AML-193 (cell line): ENCODE results near the gene SLC2A10.
"Not testable (repeated sequence)": the region's sequence is repeated elsewhere in the genome, so short reads cannot be mapped to it uniquely, and the experiment has no call there.

Experiments used
- DNase-seq, 2 experiments: peaks; one replicate each; lab custom pipeline; 2025; lab: John Stamatoyannopoulos, UW

The SLC2A10 gene

DNA sequence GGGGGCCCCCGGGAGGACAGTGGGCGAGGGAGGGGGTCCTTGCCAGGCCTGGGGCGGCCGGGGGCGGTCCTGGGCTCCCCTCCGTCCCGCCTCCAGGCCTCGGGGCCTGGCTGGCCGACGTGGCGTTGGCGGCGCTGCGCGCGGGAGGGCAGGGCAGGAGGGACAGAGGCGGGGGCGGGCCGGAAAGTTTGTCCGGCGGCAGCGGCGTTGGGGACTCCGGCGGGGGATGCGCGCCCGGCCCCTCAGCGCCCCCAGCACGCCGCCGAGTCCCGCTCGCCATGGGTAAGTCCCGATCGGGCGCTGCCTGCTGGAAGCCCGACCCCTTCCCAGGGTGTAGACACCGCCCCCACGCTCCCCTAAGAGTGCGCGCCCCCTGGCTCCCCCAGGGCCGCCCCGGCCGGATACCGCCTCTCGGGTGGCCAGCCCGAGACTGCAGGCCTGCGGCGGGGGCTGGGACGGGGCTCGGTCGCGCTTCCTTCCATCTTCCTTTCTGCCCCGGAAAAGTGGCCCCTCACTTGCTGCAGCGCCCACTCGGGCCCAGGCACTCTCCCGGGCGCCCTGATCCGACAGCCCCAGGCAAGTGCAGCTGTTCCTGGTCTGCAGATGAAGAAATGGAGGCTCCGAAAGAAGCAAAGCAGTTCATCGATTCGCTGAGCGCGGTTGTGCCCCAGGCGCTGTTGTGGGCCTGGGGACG is at the start of gene SLC2A10:
TSS of gene SLC2A10 (plus strand) at position 191 of the 694 bp plus-strand sequence. CDS start at position 279, 88 bp downstream.
- DNase-seq = no peak

DNA sequence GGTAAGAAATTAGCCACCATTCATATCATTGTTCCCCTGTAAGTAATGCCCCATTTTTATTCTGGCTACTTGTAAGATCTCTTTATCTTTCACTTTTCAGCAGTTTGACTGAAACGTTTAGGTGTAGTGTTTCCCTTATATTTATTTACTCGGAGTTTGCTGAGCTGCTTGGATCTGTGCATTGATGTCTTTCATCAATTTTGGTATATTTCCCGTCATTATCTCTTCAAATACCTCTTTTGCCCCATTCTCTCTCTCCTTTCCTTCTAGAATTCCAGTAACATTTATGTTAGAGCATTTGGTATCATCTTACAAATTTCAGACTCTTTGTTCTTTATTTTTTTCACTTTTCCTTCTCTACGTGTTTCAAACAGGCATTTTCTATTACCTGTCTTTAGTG is 49.0 kb upstream of the SLC2A10 start:
- DNase-seq = no peak

DNA sequence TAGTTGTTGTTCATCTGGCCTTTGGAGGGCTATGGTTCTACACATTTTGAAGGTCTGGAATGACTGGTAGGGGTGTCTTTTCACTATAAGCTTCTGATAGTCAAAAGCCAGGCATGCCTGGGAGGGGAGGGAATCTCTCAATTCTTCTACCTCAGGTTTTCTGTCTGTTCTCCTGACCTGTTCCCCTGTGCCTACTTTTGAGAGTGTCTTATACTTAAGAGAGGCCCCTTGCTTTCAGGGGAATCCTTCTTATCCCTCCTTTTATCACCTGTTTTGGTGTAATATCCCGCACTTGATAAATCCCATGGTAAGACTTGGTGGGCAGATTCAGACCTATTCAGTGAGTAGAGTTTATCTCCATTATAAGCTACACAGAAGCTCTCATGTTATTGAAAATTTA is 47.8 kb upstream of the SLC2A10 start:
- no peak for DNase-seq

DNA sequence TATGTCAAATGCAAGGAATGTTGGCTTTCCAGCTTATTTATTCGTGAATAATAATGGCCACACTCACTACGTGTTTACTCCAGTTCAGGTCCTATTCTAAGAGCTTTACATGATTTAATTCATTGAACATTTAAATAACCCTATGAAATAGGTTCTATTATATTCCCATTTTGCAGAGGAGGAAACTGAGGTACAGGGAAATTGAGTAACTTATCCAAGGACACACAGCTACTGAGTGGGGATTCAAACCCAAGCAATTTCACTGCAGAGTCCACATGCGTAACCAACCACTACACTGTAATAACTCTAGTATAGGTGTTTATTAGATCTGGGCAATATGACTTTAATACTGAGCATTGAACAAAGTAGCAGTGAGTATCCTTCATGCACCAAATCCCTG is 45.9 kb upstream of the SLC2A10 start:
- no peak for DNase-seq

- no peak for DNase-seq
These were observed 43.8 kb upstream of the SLC2A10 start for GRCh38 chr20:46665602-46666001.

- DNase-seq = no peak
These were observed 43.1 kb upstream of the SLC2A10 start for GRCh38 chr20:46666306-46666705.

DNA sequence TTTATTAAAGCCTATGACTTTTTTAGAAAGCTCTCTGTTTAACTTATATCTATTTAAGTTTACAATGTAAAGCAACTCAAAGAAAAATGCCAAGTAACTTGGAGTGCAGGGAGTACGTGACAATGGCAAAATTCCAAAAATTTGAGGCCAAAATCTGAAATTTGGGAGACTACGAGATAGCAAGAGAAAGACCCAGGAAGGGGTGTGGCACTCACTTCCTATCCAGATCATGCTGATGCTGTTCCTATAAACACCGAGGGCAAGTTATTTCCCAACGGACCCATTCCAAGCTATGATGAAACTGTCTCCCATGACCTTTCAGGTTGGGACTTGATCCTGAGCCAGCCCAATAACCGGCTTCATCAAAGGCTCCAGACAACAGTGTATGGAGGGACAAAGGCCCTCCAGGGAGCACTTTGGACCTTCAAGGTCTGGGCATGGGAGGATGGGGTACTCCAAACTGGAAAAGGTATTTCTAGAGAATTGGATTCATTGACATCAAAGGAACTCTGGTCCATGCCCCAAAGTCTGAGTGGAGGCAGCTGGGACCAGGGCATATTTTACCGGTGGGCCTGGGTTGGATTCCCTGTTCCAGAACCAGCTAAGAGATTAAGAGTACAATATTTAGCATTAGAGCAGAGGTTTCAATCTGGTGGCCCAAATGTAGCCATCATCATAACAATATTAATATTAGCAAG is 42.5 kb upstream of the SLC2A10 start:
- DNase-seq = no peak

DNA sequence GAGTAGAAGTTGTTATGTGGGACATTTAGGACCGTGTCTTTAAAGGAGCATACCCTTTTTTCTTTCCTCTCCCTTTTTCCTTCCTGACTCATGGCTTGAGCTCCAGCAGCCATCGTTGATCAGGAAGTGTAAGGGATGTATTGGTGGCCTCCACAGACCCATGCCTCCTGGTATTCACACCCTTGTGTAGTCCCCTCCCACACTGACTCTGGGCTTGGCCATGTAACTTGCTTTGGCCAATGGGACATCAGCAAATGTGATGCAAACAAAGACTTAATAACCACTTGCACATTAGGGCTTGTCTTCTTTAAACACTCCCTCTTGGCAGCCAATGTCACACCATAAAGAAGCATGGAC is 39.2 kb upstream of the SLC2A10 start:
- no peak for DNase-seq

- DNase-seq = no peak
These were observed 38.6 kb upstream of the SLC2A10 start for GRCh38 chr20:46670585-46671584.

DNA sequence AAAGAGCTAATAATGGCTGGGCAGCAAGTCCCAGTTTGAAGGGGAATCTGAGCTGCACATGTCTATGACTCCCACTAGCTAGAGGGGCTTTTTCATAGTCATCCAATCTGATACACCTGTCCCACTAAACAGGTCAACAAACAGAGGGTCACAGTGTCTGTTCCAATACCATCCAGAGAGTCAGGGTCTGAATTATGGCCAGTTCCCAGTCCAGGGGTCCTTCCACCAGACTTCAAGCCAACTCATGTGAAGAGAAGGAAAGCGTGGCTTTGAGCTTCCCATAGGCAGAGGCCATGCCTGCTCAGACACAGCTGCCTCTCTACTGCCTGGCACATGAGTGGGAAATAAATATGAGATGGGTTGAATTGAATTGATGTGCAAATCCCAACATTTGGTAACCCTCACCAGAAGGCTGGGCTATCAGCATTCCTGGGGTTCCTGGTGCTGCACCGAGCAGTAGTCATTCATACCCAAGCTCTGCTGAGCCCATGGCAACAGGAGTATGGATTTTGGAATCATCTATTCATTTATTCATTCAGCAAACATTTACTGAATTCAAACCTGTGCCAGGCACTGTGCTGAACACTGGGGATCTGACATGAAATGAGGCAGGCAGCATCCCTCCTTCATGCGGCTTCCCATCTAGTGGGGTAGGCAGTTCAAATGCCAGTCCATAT is 37.4 kb upstream of the SLC2A10 start:
- DNase-seq = no peak

- no peak for DNase-seq
These were observed 36.8 kb upstream of the SLC2A10 start for GRCh38 chr20:46672543-46673148.

GRCh38 chr20:46673394-46674252 is 35.8 kb upstream of the SLC2A10 start:
- no peak for DNase-seq

GRCh38 chr20:46674253-46675083 is 35.0 kb upstream of the SLC2A10 start:
- no peak for DNase-seq

GRCh38 chr20:46676649-46677316 is 32.7 kb upstream of the SLC2A10 start:
- DNase-seq = not testable (repeated sequence)

DNA sequence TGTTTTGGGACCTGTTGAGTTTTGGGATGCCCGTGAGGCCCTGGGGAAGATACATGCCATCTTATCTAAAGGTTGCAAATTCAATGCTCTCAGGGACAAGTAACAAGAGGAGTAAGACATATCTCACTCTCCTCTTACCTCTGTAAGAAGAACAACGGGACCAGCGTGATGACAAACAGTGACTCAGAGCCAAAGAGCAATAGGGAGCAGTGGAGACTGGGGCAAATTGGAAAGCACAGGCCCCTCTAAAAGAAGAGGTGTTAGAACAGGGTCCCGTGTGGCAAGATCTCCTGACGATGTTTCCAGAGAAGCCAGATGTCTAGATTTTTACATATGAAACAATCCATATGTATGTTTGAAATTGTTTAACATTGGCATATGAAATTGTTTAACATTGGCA is 31.8 kb upstream of the SLC2A10 start:
- DNase-seq = no peak

DNA sequence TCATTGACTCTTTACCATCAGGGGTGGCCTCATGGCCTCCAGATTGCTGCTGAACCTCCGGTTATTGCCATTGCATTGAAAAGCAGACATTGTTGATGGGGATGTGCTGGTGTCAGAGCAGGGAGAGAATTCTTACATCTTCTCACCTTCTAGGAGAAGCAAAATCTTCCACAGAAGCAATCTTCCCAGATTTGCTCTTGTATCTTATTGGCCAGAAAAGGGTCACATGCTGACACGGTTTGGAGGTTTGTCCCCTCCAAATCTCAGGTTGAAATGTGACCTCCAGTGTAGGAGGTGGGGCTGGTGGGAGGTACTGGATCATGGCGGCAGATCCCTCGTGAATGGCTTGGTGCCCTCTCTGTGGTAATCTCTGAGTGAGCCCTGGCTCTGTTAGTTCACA is 30.9 kb upstream of the SLC2A10 start:
- DNase-seq = no peak

GRCh38 chr20:46680684-46681031 is 28.8 kb upstream of the SLC2A10 start:
- DNase-seq = no peak

- DNase-seq = peak; percentile 31 to 52
These were observed 28.2 kb upstream of the SLC2A10 start for GRCh38 chr20:46681032-46681854.
